B cell (primary cell): ENCODE results near the gene KCND3. TPM values are rescaled to one million over a fixed set of nuclear protein-coding genes. Genes with fewer than 3 reads are reported as not detected.

ENCODE experiments used
- ATAC-seq: fragments of 200-7000 bp; cut with Tn5 transposase; one replicate; pipeline ENCODE4 v1.10.0; 2021; ENCODE audit warnings: low read depth, mild to moderate bottlenecking, moderate number of reproducible peaks, moderate library complexity
- CTCF ChIA-PET: fragments of 350-600 bp; sonication (Branson Sonifier 250); formaldehyde crosslinking; loops from one replicate; lab custom pipeline; 2021; ENCODE audit warnings: antibody characterized with exemption, inconsistent platforms; lab: Charles Lee
- POLR2A ChIA-PET: fragments of 350-600 bp; sonication (Branson Sonifier 250); formaldehyde crosslinking; loops from one replicate; lab custom pipeline; 2021; ENCODE audit warnings: antibody characterized with exemption; lab: Charles Lee
- DNase-seq: peaks from one replicate; pipeline ENCODE4 v3.0.0; 2013
- H2AFZ ChIP-seq: 2 replicates; pipeline ENCODE4 v1.6.1; 2012; ENCODE audit warnings: mild to moderate bottlenecking, low read depth, low read length; ENCODE audit not compliant: insufficient read depth, poor library complexity, severe bottlenecking
- H3K27ac ChIP-seq, 2 donors: 1 replicate in 1 of 2; 2 replicates in 1 of 2; pipeline ENCODE4 v1.5.1; 2012 to 2013; ENCODE audit warnings: low read length in 2 of 2, mild to moderate bottlenecking in 2 of 2, moderate library complexity in 1 of 2
- H3K27me3 ChIP-seq, 4 experiments: fragments of 200-600 bp in 1 of 4; sonication (generic) in 1 of 4; replicated peaks in 1 of 4; 1 replicate in 2 of 4; 2 replicates in 2 of 4; pipeline versions ENCODE4 v1.6.1 to v1.7.0; 2013 to 2016; ENCODE audit warnings: low read length in 3 of 4, mild to moderate bottlenecking in 2 of 4, mixed read lengths in 1 of 4, moderate library complexity in 1 of 4; ENCODE audit not compliant: insufficient read depth in 4 of 4, control insufficient read depth in 3 of 4; ENCODE audit errors: control extremely low read depth in 1 of 4
- H3K36me3 ChIP-seq, 2 experiments: replicated peaks in 1 of 2; 1 replicate in 1 of 2; 2 replicates in 1 of 2; pipeline versions ENCODE4 v1.6.1 to v1.7.1; 2013; ENCODE audit warnings: low read length in 1 of 2; ENCODE audit not compliant: insufficient read depth in 2 of 2, control insufficient read depth in 1 of 2; ENCODE audit errors: control extremely low read depth in 1 of 2, extremely low read depth in 1 of 2
- H3K4me1 ChIP-seq, 2 donors: fragments of 200-600 bp in 1 of 2; sonication (generic) in 1 of 2; 1 replicate in 1 of 2; 2 replicates in 1 of 2; pipeline versions ENCODE4 v1.5.1 to v1.6.1; 2013 to 2017; ENCODE audit warnings: low read length in 2 of 2; ENCODE audit not compliant: control insufficient read depth in 2 of 2, insufficient read depth in 2 of 2
- H3K4me2 ChIP-seq: replicated peaks from 2 replicates; pipeline ENCODE3; 2012; ENCODE audit warnings: mild to moderate bottlenecking, low read depth, low read length; ENCODE audit not compliant: poor library complexity, severe bottlenecking
- H3K4me3 ChIP-seq, 5 experiments: fragments of 200-600 bp in 1 of 5; sonication (generic) in 1 of 5; 1 replicate in 3 of 5; 2 replicates in 2 of 5; pipeline versions ENCODE4 v1.5.1 to v1.7.0; 2011 to 2016; ENCODE audit warnings: low read length in 4 of 5, mild to moderate bottlenecking in 4 of 5, low read depth in 2 of 5, control low read depth in 1 of 5, moderate library complexity in 1 of 5; ENCODE audit not compliant: insufficient read depth in 1 of 5; ENCODE audit errors: control extremely low read depth in 1 of 5, extremely low read depth in 1 of 5
- H3K79me2 ChIP-seq: fragments of 200-600 bp; sonication (generic); one replicate; pipeline ENCODE4 v1.6.0; 2016; ENCODE audit warnings: low read length; ENCODE audit not compliant: control insufficient read depth, insufficient read depth
- H3K9ac ChIP-seq: fragments of 200-600 bp; sonication (generic); 2 replicates; pipeline ENCODE4 v1.6.1; 2017; ENCODE audit warnings: mild to moderate bottlenecking, low read length, moderate library complexity
- H3K9me3 ChIP-seq, 3 donors: one replicate each; pipeline versions ENCODE4 v1.6.1 to v1.7.1; 2013; ENCODE audit warnings: low read length in 2 of 3; ENCODE audit not compliant: control insufficient read depth in 2 of 3, insufficient read depth in 1 of 3; ENCODE audit errors: control extremely low read depth in 1 of 3
- H4K20me1 ChIP-seq: 2 replicates; pipeline ENCODE4 v1.6.0; 2012; ENCODE audit warnings: mild to moderate bottlenecking, low read length; ENCODE audit not compliant: insufficient read depth, control insufficient read depth, poor library complexity, severe bottlenecking
- H3K27ac Mint-ChIP-seq: one replicate; pipeline ENCODE4 v1.8.0; 2021; ENCODE audit warnings: mixed read lengths
- H3K27me3 Mint-ChIP-seq: one replicate; pipeline ENCODE4 v1.8.0; 2021; ENCODE audit warnings: mixed read lengths
- H3K4me1 Mint-ChIP-seq: one replicate; pipeline ENCODE4 v1.8.0; 2021; ENCODE audit warnings: mixed read lengths
- H3K4me3 Mint-ChIP-seq: one replicate; pipeline ENCODE4 v1.8.0; 2021; ENCODE audit warnings: mixed read lengths
- H3K9me3 Mint-ChIP-seq: one replicate; pipeline ENCODE4 v1.8.0; 2022; ENCODE audit warnings: mixed read lengths; ENCODE audit not compliant: insufficient read depth
- EZH2 ChIP-seq: IDR thresholded peaks from 2 replicates; pipeline ENCODE4 v1.6.1; 2012; ENCODE audit warnings: borderline replicate concordance, low read depth, mild to moderate bottlenecking, moderate library complexity, low read length; ENCODE audit not compliant: insufficient read depth, poor library complexity, severe bottlenecking
- WGBS: methylation state at CpG from one replicate; pipeline ENCODE4 v1.1.5; 2013; ENCODE audit warnings: missing lambda C conversion rate; ENCODE audit not compliant: insufficient coverage; 5-methylcytosine and 5-hydroxymethylcytosine counted together
- intact Hi-C: fragments of 100-400 bp; cut with micrococcal nuclease; formaldehyde crosslinking; loops from one replicate; pipeline ENCODE4 v1.10.0; 2022
- polyA plus RNA-seq: library from polyadenylated mRNA; depleted of rRNA; stranded (reverse); fragments of >200 nt; gene quantifications from 2 replicates; pipeline ENCODE4 v1.2.3, GENCODE V29; 2012
- total RNA-seq, 2 donors: library from RNA; stranded (reverse); fragments of 120-200 nt in 1 of 2; gene quantifications; 1 replicate in 1 of 2; 2 replicates in 1 of 2; pipeline versions ENCODE4 v1.2.3 to v1.2.4, GENCODE V29; 2013 to 2022
- TF ChIP-seq, protein P1 (sequence below): fragments of 200-600 bp; IDR thresholded peaks from one replicate; pipeline ENCODE4 v1.8.0; 2022; ENCODE audit warnings: antibody characterized with exemption, mild to moderate bottlenecking

The KCND3 gene
- total and polyA plus RNA-seq, 2 donors (not counting 1 experiment from before 2014, with no cell fraction given), result 0.07 TPM; not detected in 1

GRCh38 chr1:111822138-111822537 lies 167.3 kb downstream of the KCND3 start:
- no peak for ATAC-seq
- Histone ChIP-seq H3K9ac (no peak overlapping the region), H3K27me3 (peaks cover 0 to 14% (median 2%) of the 10 kb centered on the region in 4 experiments), H3K79me2 (no peaks in the 10 kb centered on the region), H3K4me1 (no peaks in the 10 kb centered on the region), H3K36me3 (no peaks in the 10 kb centered on the region), H3K4me3 (no peak overlapping the region), H3K4me2 (no peak overlapping the region), H3K9me3 (peaks cover 0 to 5% (median 5%) of the 10 kb centered on the region in 3 donors), H2AFZ (no peak overlapping the region), H4K20me1 (no peaks in the 10 kb centered on the region), H3K27ac (no peak overlapping the region)
- no peak for DNase-seq
- TF ChIP-seq, protein P1, sequence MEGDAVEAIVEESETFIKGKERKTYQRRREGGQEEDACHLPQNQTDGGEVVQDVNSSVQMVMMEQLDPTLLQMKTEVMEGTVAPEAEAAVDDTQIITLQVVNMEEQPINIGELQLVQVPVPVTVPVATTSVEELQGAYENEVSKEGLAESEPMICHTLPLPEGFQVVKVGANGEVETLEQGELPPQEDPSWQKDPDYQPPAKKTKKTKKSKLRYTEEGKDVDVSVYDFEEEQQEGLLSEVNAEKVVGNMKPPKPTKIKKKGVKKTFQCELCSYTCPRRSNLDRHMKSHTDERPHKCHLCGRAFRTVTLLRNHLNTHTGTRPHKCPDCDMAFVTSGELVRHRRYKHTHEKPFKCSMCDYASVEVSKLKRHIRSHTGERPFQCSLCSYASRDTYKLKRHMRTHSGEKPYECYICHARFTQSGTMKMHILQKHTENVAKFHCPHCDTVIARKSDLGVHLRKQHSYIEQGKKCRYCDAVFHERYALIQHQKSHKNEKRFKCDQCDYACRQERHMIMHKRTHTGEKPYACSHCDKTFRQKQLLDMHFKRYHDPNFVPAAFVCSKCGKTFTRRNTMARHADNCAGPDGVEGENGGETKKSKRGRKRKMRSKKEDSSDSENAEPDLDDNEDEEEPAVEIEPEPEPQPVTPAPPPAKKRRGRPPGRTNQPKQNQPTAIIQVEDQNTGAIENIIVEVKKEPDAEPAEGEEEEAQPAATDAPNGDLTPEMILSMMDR, result no peak
- TF ChIP-seq EZH2, result no peak
- H3K4me3 Mint-ChIP-seq, result no peak overlapping the region
- peaks cover 43% of the 10 kb centered on the region for H3K27me3 Mint-ChIP-seq
- H3K4me1 Mint-ChIP-seq, result no peaks in the 10 kb centered on the region
- ChIA-PET POLR2A (no interaction called here), CTCF (no interaction called here)
- no peak overlapping the region for H3K27ac Mint-ChIP-seq
- H3K9me3 Mint-ChIP-seq, result no peaks in the 10 kb centered on the region
- WGBS, result no CpG with 5 or more reads among the region's 6 CpGs
- intact Hi-C loops, result no loop called here

DNA sequence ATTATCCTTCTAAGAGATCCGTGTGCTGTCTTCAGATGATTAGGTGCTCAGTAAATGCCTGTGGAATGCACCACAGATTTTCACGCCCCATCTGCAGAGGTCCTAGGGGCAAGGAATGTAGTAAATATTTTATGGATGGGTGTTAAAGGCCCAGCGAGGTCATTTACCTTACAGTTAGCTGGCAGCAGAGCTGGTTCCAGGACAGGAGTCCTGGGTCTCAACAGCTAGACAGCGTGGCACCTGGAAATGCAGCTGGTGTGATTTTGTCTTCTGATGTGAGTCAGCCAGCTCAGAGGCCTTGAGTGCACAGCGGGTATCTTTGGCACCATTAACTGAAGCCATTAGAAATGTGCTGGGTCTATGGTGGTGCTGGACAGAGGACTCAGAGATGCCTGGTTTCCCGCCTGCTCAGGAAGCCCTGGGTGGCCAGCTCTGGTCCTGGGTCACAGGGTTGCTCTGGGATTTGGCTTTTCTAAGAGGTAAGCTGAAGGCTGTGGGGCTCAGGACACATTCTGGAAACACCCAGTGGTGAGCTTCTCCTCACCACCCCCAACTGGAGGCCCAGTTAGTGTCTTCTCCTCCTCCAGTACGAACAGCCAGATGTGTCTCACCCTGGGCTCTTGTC lies 168.2 kb downstream of the KCND3 start:
- whole genome bisulfite sequencing, result 83% methylated on average over 6 of the region's 7 CpGs
- no peak for TF ChIP-seq EZH2
- TF ChIP-seq, protein P1, result no peak
- no peak overlapping the region for H3K27ac ChIP-seq
- H3K4me1 Mint-ChIP-seq, result peaks cover 4% of the 10 kb centered on the region
- no peak overlapping the region for H3K4me3 Mint-ChIP-seq
- no peak overlapping the region for H2AFZ ChIP-seq
- POLR2A ChIA-PET, result no interaction called here
- H3K9ac ChIP-seq, result no peak overlapping the region
- no peak overlapping the region for H3K27ac Mint-ChIP-seq
- H3K9me3 Mint-ChIP-seq, result no peaks in the 10 kb centered on the region
- no peak for DNase-seq
- CTCF ChIA-PET, result no interaction called here
- H3K4me2 ChIP-seq, result no peak overlapping the region
- intact Hi-C loops, result no loop called here
- peaks cover 39% of the 10 kb centered on the region for H3K27me3 Mint-ChIP-seq
- H4K20me1 ChIP-seq, result no peaks in the 10 kb centered on the region
- H3K4me3 ChIP-seq, result no peak overlapping the region
- no peaks in the 10 kb centered on the region for H3K79me2 ChIP-seq
- H3K36me3 ChIP-seq, result no peaks in the 10 kb centered on the region
- H3K27me3 ChIP-seq, result peaks cover 0 to 15% (median 2%) of the 10 kb centered on the region in 4 experiments
- no peaks in the 10 kb centered on the region for H3K4me1 ChIP-seq
- ATAC-seq, result no peak
- H3K9me3 ChIP-seq, result peaks cover 0 to 5% (median 5%) of the 10 kb centered on the region in 3 donors
